OCI-LY7 (cell line): ENCODE measurements around the gene ALG6. TPM values are rescaled to one million over a fixed set of nuclear protein-coding genes. Genes with fewer than 3 reads are reported as not detected.

Source experiments
- BruUV-seq: library from RNA; stranded (reverse); fragments of 400-500 nt; replicated peaks from 2 replicates; lab custom pipeline; 2021; lab: Mats Ljungman, UMichigan
- CTCF ChIA-PET: fragments of 300-600 bp; sonication (Branson Sonifier 250); formaldehyde crosslinking; loops from one replicate; lab custom pipeline; 2022; ENCODE audit warnings: antibody characterized with exemption; ENCODE audit not compliant: unreplicated experiment; lab: Charles Lee
- POLR2A ChIA-PET: fragments of 300-600 bp; sonication (Branson Sonifier 250); formaldehyde crosslinking; loops from one replicate; lab custom pipeline; 2022; ENCODE audit warnings: antibody characterized with exemption; lab: Charles Lee
- DNase-seq: peaks from one replicate; pipeline ENCODE4 v3.0.0-alpha.2; 2015; ENCODE audit warnings: low spot score
- H2AFZ ChIP-seq: fragments of 200-600 bp; sonication (generic), shearing (Covaris generic); 2 replicates; pipeline ENCODE4 v1.6.1; 2014; ENCODE audit warnings: mild to moderate bottlenecking, antibody characterized with exemption, low read length, moderate library complexity
- H3K27ac ChIP-seq: fragments of 200-600 bp; sonication (generic); 2 replicates; pipeline ENCODE4 v1.5.1; 2014; ENCODE audit warnings: mixed run types, low read depth, mild to moderate bottlenecking, moderate library complexity, low read length, inconsistent platforms; ENCODE audit not compliant: poor library complexity, severe bottlenecking
- H3K36me3 ChIP-seq: fragments of 200-600 bp; sonication (generic); 2 replicates; pipeline ENCODE4 v1.6.1; 2014; ENCODE audit warnings: mild to moderate bottlenecking, antibody characterized with exemption, low read length, moderate library complexity, mixed read lengths; ENCODE audit not compliant: insufficient read depth
- H3K4me1 ChIP-seq: fragments of 200-600 bp; sonication (generic); 2 replicates; pipeline ENCODE4 v1.5.1; 2014; ENCODE audit warnings: mild to moderate bottlenecking, low read length; ENCODE audit not compliant: insufficient read depth, poor library complexity, severe bottlenecking
- H3K4me2 ChIP-seq: fragments of 200-600 bp; sonication (generic); 2 replicates; pipeline ENCODE4 v1.6.1; 2014; ENCODE audit warnings: mild to moderate bottlenecking, low read length
- H3K4me3 ChIP-seq: fragments of 200-600 bp; sonication (generic); 2 replicates; pipeline ENCODE4 v1.5.1; 2014; ENCODE audit warnings: mild to moderate bottlenecking, low read depth, low read length; ENCODE audit not compliant: poor library complexity, severe bottlenecking
- H3K79me2 ChIP-seq: fragments of 200-600 bp; sonication (generic); 2 replicates; pipeline ENCODE4 v1.6.1; 2016; ENCODE audit warnings: low read depth, mild to moderate bottlenecking, low read length, moderate library complexity, mixed read lengths; ENCODE audit not compliant: insufficient read depth
- H3K9me2 ChIP-seq: fragments of 200-600 bp; sonication (generic); 2 replicates; pipeline ENCODE4 v1.6.1; 2016; ENCODE audit warnings: mild to moderate bottlenecking, low read length, mixed read lengths; ENCODE audit not compliant: insufficient read depth
- H3K9me3 ChIP-seq: fragments of 200-600 bp; sonication (generic); 2 replicates; pipeline ENCODE4 v1.6.1; 2014; ENCODE audit warnings: mild to moderate bottlenecking, mixed run types, low read length, mixed read lengths
- H4K20me1 ChIP-seq: fragments of 200-600 bp; sonication (generic); 2 replicates; pipeline ENCODE4 v1.6.1; 2014; ENCODE audit warnings: mild to moderate bottlenecking, antibody characterized with exemption, low read length, moderate library complexity, mixed read lengths; ENCODE audit not compliant: insufficient read depth
- EZH2phosphoT487 ChIP-seq: fragments of 200-600 bp; sonication (generic); IDR thresholded peaks from 2 replicates; pipeline ENCODE4 v1.6.1; 2018; ENCODE audit warnings: low read depth, borderline replicate concordance, mild to moderate bottlenecking, mixed run types, antibody characterized with exemption, low read length, moderate library complexity, mixed read lengths
- intact Hi-C: fragments of 100-400 bp; cut with micrococcal nuclease; formaldehyde crosslinking; loops from one replicate; pipeline ENCODE4 v1.10.0; 2022; ENCODE audit not compliant: unreplicated experiment
- total RNA-seq, 2 experiments: library from RNA; depleted of rRNA in 1 of 2; stranded (reverse); fragments of >200 nt in 1 of 2; shearing (Covaris generic) in 1 of 2; gene quantifications; 2 replicates each; pipeline ENCODE4 v1.2.3, GENCODE V29; 2014 to 2022
- TF ChIP-seq, protein P1 (sequence below): fragments of 200-600 bp; sonication (generic); conservative IDR thresholded peaks from 2 replicates; pipeline ENCODE4 v1.5.1; 2014; ENCODE audit warnings: mild to moderate bottlenecking, antibody characterized with exemption, low read length, moderate library complexity, mixed read lengths

ALG6 gene
- total RNA-seq, 2 experiments from 2014 or later = 29.3 to 34.1 TPM

DNA sequence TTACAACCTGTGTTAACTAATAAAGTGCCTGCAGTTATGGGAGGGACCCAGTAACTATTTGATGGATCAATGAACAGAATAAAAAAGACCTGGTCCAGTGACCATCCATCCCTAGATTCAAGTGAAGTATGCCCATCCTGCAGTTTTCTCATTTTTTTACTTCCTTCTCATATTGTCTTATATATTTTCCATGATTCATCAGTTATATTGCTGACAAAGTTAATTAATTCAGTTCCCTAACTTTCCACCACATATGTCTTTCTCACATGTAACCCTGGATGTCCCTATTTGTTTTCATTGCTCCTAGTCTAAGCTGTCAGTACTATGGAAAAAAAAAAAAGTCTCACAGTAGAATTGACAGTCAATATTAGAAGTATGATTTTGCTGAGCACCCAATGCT, 91.3 kb downstream of the ALG6 start:
- no peak overlapping the region for H3K4me3 ChIP-seq
- H3K4me1 ChIP-seq = no peaks in the 10 kb centered on the region
- no peaks in the 10 kb centered on the region for H3K79me2 ChIP-seq
- H3K9me2 ChIP-seq = no peaks in the 10 kb centered on the region
- intact Hi-C loops = no loop called here
- H3K9me3 ChIP-seq = peaks cover 17% of the 10 kb centered on the region
- H4K20me1 ChIP-seq = no peaks in the 10 kb centered on the region
- H3K27ac ChIP-seq = no peak overlapping the region
- DNase-seq = no peak
- H3K4me2 ChIP-seq = no peak overlapping the region
- peaks cover 47% of the 10 kb centered on the region for H3K36me3 ChIP-seq
- H2AFZ ChIP-seq = no peak overlapping the region
- no peak for TF ChIP-seq EZH2phosphoT487
- TF ChIP-seq, protein P1, sequence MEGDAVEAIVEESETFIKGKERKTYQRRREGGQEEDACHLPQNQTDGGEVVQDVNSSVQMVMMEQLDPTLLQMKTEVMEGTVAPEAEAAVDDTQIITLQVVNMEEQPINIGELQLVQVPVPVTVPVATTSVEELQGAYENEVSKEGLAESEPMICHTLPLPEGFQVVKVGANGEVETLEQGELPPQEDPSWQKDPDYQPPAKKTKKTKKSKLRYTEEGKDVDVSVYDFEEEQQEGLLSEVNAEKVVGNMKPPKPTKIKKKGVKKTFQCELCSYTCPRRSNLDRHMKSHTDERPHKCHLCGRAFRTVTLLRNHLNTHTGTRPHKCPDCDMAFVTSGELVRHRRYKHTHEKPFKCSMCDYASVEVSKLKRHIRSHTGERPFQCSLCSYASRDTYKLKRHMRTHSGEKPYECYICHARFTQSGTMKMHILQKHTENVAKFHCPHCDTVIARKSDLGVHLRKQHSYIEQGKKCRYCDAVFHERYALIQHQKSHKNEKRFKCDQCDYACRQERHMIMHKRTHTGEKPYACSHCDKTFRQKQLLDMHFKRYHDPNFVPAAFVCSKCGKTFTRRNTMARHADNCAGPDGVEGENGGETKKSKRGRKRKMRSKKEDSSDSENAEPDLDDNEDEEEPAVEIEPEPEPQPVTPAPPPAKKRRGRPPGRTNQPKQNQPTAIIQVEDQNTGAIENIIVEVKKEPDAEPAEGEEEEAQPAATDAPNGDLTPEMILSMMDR = no peak
- ChIA-PET CTCF (no interaction called here), POLR2A (interaction anchor here (0.6 to 1.4 kb wide), 2 partner anchors 12 to 138 kb away, joined by 4 read pairs; no protein-coding TSS in a partner anchor)
- no TSS peak for BruUV-seq

DNA sequence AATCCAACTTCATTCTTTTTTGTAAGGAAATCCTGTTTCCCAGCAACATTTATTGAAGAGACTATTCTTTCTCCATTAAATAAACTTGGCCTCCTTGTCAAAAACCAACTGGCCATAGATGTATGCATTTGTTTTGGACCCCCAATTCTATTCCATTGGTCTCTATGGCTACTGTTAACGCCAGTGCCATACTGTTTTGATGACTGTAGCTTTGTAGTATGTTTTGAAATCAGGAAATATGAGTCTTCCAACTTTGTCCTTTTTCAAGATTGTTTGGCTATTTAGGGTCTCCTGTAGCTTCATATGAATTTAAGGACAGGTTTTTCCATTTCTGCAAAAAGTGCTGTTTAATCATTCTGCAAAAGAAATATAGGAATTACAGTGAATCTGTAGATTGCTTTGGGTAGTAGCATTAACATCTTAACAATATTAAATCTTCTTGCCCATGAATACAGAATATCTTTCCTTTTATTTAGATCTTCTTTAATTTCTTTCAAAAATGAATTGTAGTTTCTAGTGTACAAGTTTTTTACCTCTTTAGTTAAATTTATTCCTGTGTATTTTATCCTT, 94.3 kb downstream of the ALG6 start:
- CTCF ChIA-PET = no interaction called here
- intact Hi-C loops = no loop called here
- peaks cover 17% of the 10 kb centered on the region for H3K9me3 ChIP-seq
- no peaks in the 10 kb centered on the region for H3K79me2 ChIP-seq
- H3K36me3 ChIP-seq = peaks cover 57% of the 10 kb centered on the region
- no TSS peak for BruUV-seq
- no peaks in the 10 kb centered on the region for H3K9me2 ChIP-seq
- no peak overlapping the region for H3K27ac ChIP-seq
- H2AFZ ChIP-seq = no peak overlapping the region
- no peaks in the 10 kb centered on the region for H3K4me1 ChIP-seq
- TF ChIP-seq EZH2phosphoT487 = no peak
- TF ChIP-seq, protein P1 = no peak
- no peak overlapping the region for H3K4me2 ChIP-seq
- no peak for DNase-seq
- POLR2A ChIA-PET = interaction anchor here (0.6 to 0.7 kb wide), 4 partner anchors 51 to 1547 kb away, joined by 3 to 4 read pairs (median 4); no protein-coding TSS in a partner anchor
- no peak overlapping the region for H3K4me3 ChIP-seq
- H4K20me1 ChIP-seq = no peaks in the 10 kb centered on the region

DNA sequence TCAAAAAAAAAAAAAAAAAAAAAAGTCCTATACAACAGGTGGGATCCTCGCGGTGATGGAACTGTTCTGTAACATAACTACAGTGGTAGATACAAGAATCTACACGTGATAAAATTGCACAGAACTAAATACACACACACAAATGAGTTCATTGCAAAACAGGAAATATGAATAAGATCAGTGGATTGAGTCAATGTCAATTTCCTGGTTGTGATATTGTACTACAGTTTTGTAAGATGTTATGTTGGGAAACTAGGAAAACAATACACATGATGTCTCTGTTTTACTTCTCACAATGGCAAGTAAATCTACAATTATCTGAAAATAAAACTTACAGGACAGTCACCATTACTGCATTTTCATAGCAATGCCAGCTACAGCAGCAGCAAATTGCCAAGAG, 95.8 kb downstream of the ALG6 start:
- POLR2A ChIA-PET = interaction anchor here (0.7 kb wide), 1 partner anchor 234 kb away, joined by 4 read pairs; no protein-coding TSS in a partner anchor
- BruUV-seq = no TSS peak

More for the DNA sequence above, 95.8 kb downstream of the ALG6 start:
- Histone ChIP-seq H3K9me3 (peaks cover 17% of the 10 kb centered on the region), H2AFZ (no peak overlapping the region), H3K4me2 (no peak overlapping the region), H3K4me1 (no peaks in the 10 kb centered on the region), H3K79me2 (no peaks in the 10 kb centered on the region), H3K4me3 (no peak overlapping the region), H3K27ac (no peak overlapping the region), H3K9me2 (no peaks in the 10 kb centered on the region), H3K36me3 (peaks cover 55% of the 10 kb centered on the region), H4K20me1 (no peaks in the 10 kb centered on the region)
- TF ChIP-seq, protein P1 = no peak
- TF ChIP-seq EZH2phosphoT487 = no peak
- DNase-seq = no peak
- CTCF ChIA-PET = no interaction called here
- intact Hi-C loops = no loop called here
